Stomach smooth muscle (tissue), 2 donors: ENCODE data around the gene GYG2.
"Not testable (repeated sequence)": the region's sequence is repeated elsewhere in the genome, so short reads cannot be mapped to it uniquely, and the experiment has no call there.

Experiments used
- H3K27ac ChIP-seq: one replicate; pipeline ENCODE4 v1.7.0; 2013; ENCODE audit warnings: mild to moderate bottlenecking, low read length, inconsistent platforms
- H3K27me3 ChIP-seq, 2 donors: one replicate each; pipeline ENCODE4 v1.7.0; 2013; ENCODE audit warnings: low read length in 2 of 2; ENCODE audit not compliant: insufficient read depth in 2 of 2, control insufficient read depth in 1 of 2
- H3K36me3 ChIP-seq, 2 donors: one replicate each; pipeline ENCODE4 v1.7.0; 2013; ENCODE audit warnings: low read length in 2 of 2; ENCODE audit not compliant: control insufficient read depth in 2 of 2, insufficient read depth in 2 of 2
- H3K4me1 ChIP-seq: one replicate; pipeline ENCODE4 v1.7.0; 2013; ENCODE audit warnings: low read length; ENCODE audit not compliant: control insufficient read depth, insufficient read depth
- H3K4me3 ChIP-seq, 2 donors: one replicate each; pipeline ENCODE4 v1.7.0; 2013; ENCODE audit warnings: low read length in 2 of 2
- H3K9ac ChIP-seq, 2 donors: one replicate each; pipeline ENCODE4 v1.7.0; 2013; ENCODE audit warnings: low read length in 2 of 2, mild to moderate bottlenecking in 1 of 2
- H3K9me3 ChIP-seq, 2 donors: one replicate each; pipeline ENCODE4 v1.7.0; 2013; ENCODE audit warnings: low read length in 2 of 2; ENCODE audit not compliant: control insufficient read depth in 2 of 2
- donor health status: healthy.
- donor health status: Pancreatic carcinoma.

Gene GYG2

GRCh38 chrX:2794336-2794735 is 34.4 kb upstream of the GYG2 start:
- no peak overlapping the region for H3K4me3 ChIP-seq
- no peak overlapping the region for H3K27ac ChIP-seq
- no peaks in the 10 kb centered on the region for H3K36me3 ChIP-seq
- no peaks in the 10 kb centered on the region for H3K9me3 ChIP-seq
- no peaks in the 10 kb centered on the region for H3K4me1 ChIP-seq
- no peak overlapping the region for H3K9ac ChIP-seq
- peaks cover 0 to 2% of the 10 kb centered on the region in 2 donors for H3K27me3 ChIP-seq

GRCh38 chrX:2796808-2797207 is 31.9 kb upstream of the GYG2 start:
- not testable (repeated sequence) for H3K36me3 ChIP-seq, H3K4me1 ChIP-seq, H3K27me3 ChIP-seq, H3K9me3 ChIP-seq, H3K27ac ChIP-seq, H3K4me3 ChIP-seq, H3K9ac ChIP-seq

GRCh38 chrX:2799369-2799768 is 29.4 kb upstream of the GYG2 start:
- no peaks in the 10 kb centered on the region for H3K9me3 ChIP-seq
- H3K4me1 ChIP-seq: no peaks in the 10 kb centered on the region
- H3K36me3 ChIP-seq: no peaks in the 10 kb centered on the region
- no peak overlapping the region for H3K27ac ChIP-seq
- H3K4me3 ChIP-seq: no peak overlapping the region
- peaks cover 0 to 2% of the 10 kb centered on the region in 2 donors for H3K27me3 ChIP-seq
- no peak overlapping the region for H3K9ac ChIP-seq

- not testable (repeated sequence) for H3K36me3 ChIP-seq, H3K27me3 ChIP-seq, H3K4me3 ChIP-seq, H3K27ac ChIP-seq, H3K9ac ChIP-seq, H3K9me3 ChIP-seq, H3K4me1 ChIP-seq
Observed at GRCh38 chrX:2799980-2800379, 28.8 kb upstream of the GYG2 start.

DNA sequence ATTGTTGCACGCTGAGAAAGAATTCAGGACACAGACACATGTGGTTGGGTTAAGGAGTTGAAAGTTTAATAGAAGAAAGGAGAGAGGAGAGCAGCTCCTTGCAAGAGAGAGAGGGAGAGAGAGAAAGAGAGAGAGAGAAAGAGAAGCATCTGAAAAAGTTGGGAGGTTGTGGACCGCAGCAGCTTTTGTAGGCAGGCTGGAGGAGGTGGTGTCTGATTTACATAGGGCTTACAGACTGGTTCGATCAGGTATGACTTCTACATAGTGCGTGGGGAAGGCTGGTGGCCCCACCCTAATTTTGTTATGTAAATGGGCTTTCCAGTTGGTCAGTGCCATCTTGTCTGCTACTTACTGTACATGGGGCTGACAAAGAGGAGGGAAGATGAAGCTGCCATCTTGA is 27.5 kb upstream of the GYG2 start:
- Histone ChIP-seq H3K27ac (no peak overlapping the region), H3K4me1 (no peaks in the 10 kb centered on the region), H3K4me3 (no peak overlapping the region), H3K9ac (no peak overlapping the region), H3K36me3 (no peaks in the 10 kb centered on the region), H3K9me3 (no peaks in the 10 kb centered on the region), H3K27me3 (peaks cover 0 to 2% of the 10 kb centered on the region in 2 donors)

GRCh38 chrX:2802376-2803090 is 26.2 kb upstream of the GYG2 start:
- H3K4me3 ChIP-seq, H3K36me3 ChIP-seq, H3K27me3 ChIP-seq, H3K9ac ChIP-seq, H3K4me1 ChIP-seq, H3K9me3 ChIP-seq, H3K27ac ChIP-seq: not testable (repeated sequence)

GRCh38 chrX:2803486-2803885 is 25.2 kb upstream of the GYG2 start:
- H3K9ac ChIP-seq, H3K4me1 ChIP-seq, H3K36me3 ChIP-seq, H3K4me3 ChIP-seq, H3K9me3 ChIP-seq, H3K27me3 ChIP-seq, H3K27ac ChIP-seq: not testable (repeated sequence)

DNA sequence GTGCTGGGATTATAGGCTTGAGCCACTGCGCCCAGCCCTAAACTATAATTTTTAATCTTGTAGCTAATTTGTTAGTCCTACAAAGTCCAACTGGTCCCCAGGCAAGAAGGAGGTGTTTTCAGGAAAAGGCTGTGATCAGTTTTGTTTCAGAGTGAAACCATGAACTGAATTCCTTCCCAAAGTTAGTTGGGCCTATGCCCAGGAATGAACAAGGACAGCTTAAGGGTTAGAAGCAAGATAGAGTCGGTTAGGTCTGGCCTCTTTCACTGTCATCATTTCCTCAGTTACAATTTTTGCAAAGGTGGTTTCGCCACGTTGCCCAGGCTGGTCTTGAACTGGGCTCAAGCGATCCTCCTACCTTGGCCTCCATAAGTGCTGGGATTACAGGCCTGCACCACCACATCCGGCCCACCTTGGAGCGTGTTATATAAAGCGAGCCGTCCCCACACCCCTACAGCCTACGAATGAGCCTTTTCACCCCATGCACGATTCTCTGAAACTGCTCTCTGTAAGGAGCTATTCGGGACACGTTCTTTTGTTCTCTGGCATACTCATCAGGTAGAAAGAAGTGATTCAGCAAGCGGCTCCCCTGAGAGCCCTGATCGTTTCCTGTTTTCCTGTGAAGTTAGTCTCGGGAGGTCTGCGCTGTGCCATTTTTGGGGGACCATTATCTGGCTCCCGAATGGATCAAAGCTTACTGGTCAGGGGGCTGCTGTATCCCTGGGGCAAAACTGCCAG is 24.5 kb upstream of the GYG2 start:
- H3K9me3 ChIP-seq, H3K27ac ChIP-seq, H3K4me1 ChIP-seq: not testable (repeated sequence)

GRCh38 chrX:2804858-2805257 is 23.9 kb upstream of the GYG2 start:
- not testable (repeated sequence) for H3K4me3 ChIP-seq

More for the DNA sequence above, 24.5 kb upstream of the GYG2 start:
- not testable (repeated sequence) for H3K9ac ChIP-seq, H3K4me3 ChIP-seq, H3K27me3 ChIP-seq, H3K36me3 ChIP-seq

GRCh38 chrX:2811271-2811670 is 17.5 kb upstream of the GYG2 start:
- Histone ChIP-seq H3K36me3 (no peaks in the 10 kb centered on the region), H3K9me3 (no peaks in the 10 kb centered on the region), H3K4me3 (no peak overlapping the region), H3K4me1 (no peaks in the 10 kb centered on the region), H3K9ac (no peak overlapping the region), H3K27ac (no peak overlapping the region), H3K27me3 (peaks cover 0 to 3% of the 10 kb centered on the region in 2 donors)

More at GRCh38 chrX:2804858-2805257, 23.9 kb upstream of the GYG2 start:
- not testable (repeated sequence) for H3K27me3 ChIP-seq, H3K9me3 ChIP-seq, H3K9ac ChIP-seq, H3K36me3 ChIP-seq, H3K27ac ChIP-seq, H3K4me1 ChIP-seq

DNA sequence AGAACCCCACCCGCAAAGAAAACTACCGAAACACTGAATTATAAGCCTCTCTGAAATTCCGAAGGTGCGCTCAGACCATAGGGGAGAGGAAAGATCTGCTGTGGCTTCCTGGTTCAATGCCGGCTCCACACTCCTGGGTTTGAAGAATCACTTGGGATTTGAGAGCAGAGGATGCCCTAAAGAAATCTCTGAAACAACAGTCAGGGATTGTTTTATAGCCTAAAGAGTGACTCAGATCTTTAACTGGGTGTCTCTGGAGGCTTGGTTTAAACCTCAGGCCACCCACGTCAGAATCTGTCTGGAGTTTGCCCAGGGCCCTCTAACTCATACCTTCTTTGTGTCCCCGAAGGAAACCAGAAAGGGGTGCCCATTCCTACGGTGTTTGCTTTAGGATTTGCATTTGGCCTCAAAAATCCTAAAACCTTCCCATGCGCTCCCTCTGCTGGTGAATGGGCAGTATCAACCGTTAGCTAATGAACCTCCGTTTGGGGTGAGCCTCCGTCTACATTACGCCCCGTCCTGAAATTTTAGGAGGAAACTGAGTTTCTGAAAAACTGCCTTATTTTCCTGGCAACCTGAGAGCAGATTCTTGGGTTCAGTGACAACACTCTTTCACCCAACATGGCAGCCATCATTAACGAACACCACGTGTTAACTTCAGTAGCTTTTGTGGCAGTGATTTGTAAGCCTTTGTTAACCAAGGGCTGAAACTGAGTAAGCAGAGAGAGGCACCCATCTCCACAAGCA is 16.4 kb upstream of the GYG2 start:
- not testable (repeated sequence) for H3K4me1 ChIP-seq, H3K36me3 ChIP-seq, H3K27me3 ChIP-seq, H3K27ac ChIP-seq, H3K9me3 ChIP-seq, H3K9ac ChIP-seq
- peak overlapping the region in 1 of 2 donors; percentile 40 for H3K4me3 ChIP-seq
